ENCODE results near the gene AKAP17A. TPM values are rescaled to one million over a fixed set of nuclear protein-coding genes. Genes with fewer than 3 reads are reported as not detected.

The AKAP17A gene
- total and polyA plus RNA-seq, 9 of the 15 experiments (the other 6 are each of a cell fraction or from before 2014, with no cell fraction given): 1.2 to 29.5 (median 8.2) TPM

DNA sequence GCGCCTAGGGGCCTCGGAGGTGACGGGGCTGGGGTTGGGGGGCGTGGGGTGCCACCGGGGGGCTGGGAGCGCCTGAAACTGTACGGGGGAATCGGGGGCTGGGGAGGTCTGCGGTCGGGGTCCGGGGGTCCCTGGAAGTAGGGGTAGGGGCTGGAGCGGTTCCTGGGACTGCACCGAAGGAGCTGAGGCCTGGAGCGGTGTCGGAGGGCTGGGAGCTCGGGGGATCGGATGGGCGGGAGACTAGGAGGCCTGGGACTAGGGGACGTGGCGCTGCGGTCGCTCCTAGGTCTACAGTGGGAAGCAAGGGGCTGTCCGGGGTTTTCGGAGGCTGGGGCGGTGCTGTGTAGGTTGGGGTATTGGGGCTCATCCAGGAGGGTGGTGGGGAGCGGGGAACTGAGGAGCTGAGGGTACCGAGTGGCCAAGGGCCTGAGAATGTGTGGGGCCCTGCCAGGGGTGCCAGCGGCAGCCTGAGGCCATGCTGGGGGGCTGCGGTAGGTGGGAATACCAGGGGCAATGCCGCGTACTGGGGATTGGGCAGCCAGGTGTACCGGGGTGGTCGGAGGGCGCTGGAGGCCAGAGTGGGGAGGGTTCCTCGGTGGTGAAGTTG, 562 bp downstream of the AKAP17A start:
- in situ Hi-C loops (cut with MboI): no loop called here
- peak; percentile 71 for ATAC-seq
- DNase-seq (ENCODE audit: extremely low read depth in 1 of 4, low spot score in 3 of 4): peak in 2 of 4 experiments; percentile 14 to 33
- Histone ChIP-seq H3K9ac (ENCODE audit: insufficient read depth in 1 of 2, low read depth in 2 of 2, low read length in 2 of 2) (peak overlapping the region; percentile 84 to 97), H4K20me1 (replicated peaks; ENCODE audit: control insufficient read depth, insufficient read depth, low read length) (peaks cover 15% of the 10 kb centered on the region), H3K27me3 (ENCODE audit: control insufficient read depth in 2 of 2, insufficient read depth in 2 of 2, low read length in 2 of 2) (no peaks in the 10 kb centered on the region), H3K4me3 (peak overlapping the region; percentile 84), H2AFZ (ENCODE audit: low read depth, low read length) (no peak overlapping the region), H3K9me3 (replicated peaks; ENCODE audit: control insufficient read depth, insufficient read depth, low read depth, low read length) (no peaks in the 10 kb centered on the region), H3K79me2 (ENCODE audit: control insufficient read depth, insufficient read depth, low read length) (peaks cover 40% of the 10 kb centered on the region), H3K4me2 (ENCODE audit: insufficient read depth, low read length) (peak overlapping the region; percentile 83), H3K27ac (ENCODE audit: extremely low read depth, low read depth, low read length) (peak overlapping the region; percentile 68), H3K9me1 (ENCODE audit: control insufficient read depth, insufficient read depth, low read length) (no peaks in the 10 kb centered on the region), H3K4me1 (replicated peaks in 1 of 2; ENCODE audit: control insufficient read depth in 2 of 2, insufficient read depth in 2 of 2, low read length in 2 of 2) (peaks cover 0 to 35% of the 10 kb centered on the region in 2 experiments; a peak in 2 of 5 replicates), H3K36me3 (ENCODE audit: control insufficient read depth, insufficient read depth, low read length) (peaks cover 36% of the 10 kb centered on the region; the same call in 2 of the 3 replicates)
- peak; percentile 22; the same call in 1 of the 2 replicates for TF ChIP-seq ZBTB7A (IDR thresholded peaks at IDR 0.05; ENCODE audit: borderline replicate concordance, control insufficient read depth, low read depth, low read length)
- no peak for TF ChIP-seq FOSL1 (tag; conservative IDR thresholded peaks at IDR 0.05)
- TF ChIP-seq RBFOX2 (IDR thresholded peaks at IDR 0.05; ENCODE audit: low read depth, low read length): peak; percentile 24; the same call in 1 of the 2 replicates
- ChIA-PET POLR2A (no interaction called here), CTCF (ENCODE audit: low intra/inter-chr PET ratio) (no interaction called here)
- intact Hi-C loops (cut with micrococcal nuclease): no loop called here
- BruUV-seq (replicated peaks): no TSS peak
- FAIRE-seq: no peak
- WGBS (ENCODE audit: insufficient coverage, low coverage, missing lambda C conversion rate): 0% methylated on average over 9 of the region's 35 CpGs

DNA sequence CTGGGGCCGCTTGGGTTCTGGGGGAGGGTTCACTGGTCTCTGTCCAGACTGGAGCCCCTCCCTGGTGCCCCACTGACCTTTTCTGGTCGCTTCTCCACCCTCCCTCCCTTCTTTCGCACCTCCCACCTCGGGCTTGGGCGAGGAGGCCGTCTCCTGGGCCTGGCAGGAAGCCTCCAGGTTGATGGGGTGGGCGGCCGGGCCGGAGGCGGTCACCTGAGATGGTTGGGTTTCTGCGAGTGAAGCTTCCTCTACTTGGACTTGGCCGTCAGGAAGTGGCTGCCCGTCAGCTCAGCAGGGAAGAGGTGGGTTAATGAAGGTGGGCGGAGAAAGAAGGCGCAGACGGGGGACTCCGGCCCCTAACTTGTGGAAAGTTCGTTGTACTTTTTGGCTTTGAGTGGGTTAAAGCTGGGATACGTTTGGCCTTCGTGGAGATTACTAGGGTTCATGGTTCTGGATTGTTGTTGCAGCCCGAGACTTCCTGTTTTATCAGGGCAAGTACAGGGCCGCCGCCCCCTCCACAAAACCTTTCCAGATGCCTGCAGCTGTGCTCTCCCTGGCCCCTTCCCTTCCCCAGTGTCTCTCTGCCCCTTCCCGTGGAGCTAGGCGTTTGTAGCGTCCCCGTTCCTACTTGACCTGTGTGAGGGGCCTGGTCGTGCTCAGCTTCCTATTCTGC, 1.2 kb downstream of the AKAP17A start:
- in situ Hi-C loops (cut with MboI) (no loop called here), intact Hi-C loops (cut with micrococcal nuclease) (no loop called here)
- H3K27me3 ChIP-seq (ENCODE audit: control insufficient read depth in 2 of 2, insufficient read depth in 2 of 2, low read length in 2 of 2): no peaks in the 10 kb centered on the region
- no peak overlapping the region for H2AFZ ChIP-seq (ENCODE audit: low read depth, low read length)
- 3% methylated on average over 8 of the region's 28 CpGs for WGBS (ENCODE audit: insufficient coverage, low coverage, missing lambda C conversion rate)
- peaks cover 0 to 35% of the 10 kb centered on the region in 2 experiments; a peak in 2 of 5 replicates for H3K4me1 ChIP-seq (replicated peaks in 1 of 2; ENCODE audit: control insufficient read depth in 2 of 2, insufficient read depth in 2 of 2, low read length in 2 of 2)
- peak overlapping the region; percentile 84 for H3K4me3 ChIP-seq
- H3K27ac ChIP-seq (ENCODE audit: extremely low read depth, low read depth, low read length): peak overlapping the region; percentile 68
- FAIRE-seq: no peak
- ATAC-seq: peak; percentile 75
- peak overlapping the region; percentile 83 for H3K4me2 ChIP-seq (ENCODE audit: insufficient read depth, low read length)
- CTCF ChIA-PET (ENCODE audit: low intra/inter-chr PET ratio): no interaction called here
- H3K9ac ChIP-seq (ENCODE audit: insufficient read depth in 1 of 2, low read depth in 2 of 2, low read length in 2 of 2): peak overlapping the region; percentile 84 to 97
- peak; percentile 36 to 51 (median 46) for DNase-seq (ENCODE audit: extremely low read depth in 1 of 4, low spot score in 3 of 4)
- peaks cover 40% of the 10 kb centered on the region for H3K79me2 ChIP-seq (ENCODE audit: control insufficient read depth, insufficient read depth, low read length)
- H3K36me3 ChIP-seq (ENCODE audit: control insufficient read depth, insufficient read depth, low read length): peaks cover 42% of the 10 kb centered on the region; the same call in 2 of the 3 replicates
- H4K20me1 ChIP-seq (replicated peaks; ENCODE audit: control insufficient read depth, insufficient read depth, low read length): peaks cover 15% of the 10 kb centered on the region
- BruUV-seq (replicated peaks): TSS peak; percentile 53
- H3K9me1 ChIP-seq (ENCODE audit: control insufficient read depth, insufficient read depth, low read length): no peaks in the 10 kb centered on the region
- H3K9me3 ChIP-seq (replicated peaks; ENCODE audit: control insufficient read depth, insufficient read depth, low read depth, low read length): no peaks in the 10 kb centered on the region
- POLR2A ChIA-PET: no interaction called here
- TF ChIP-seq GTF2F1 (IDR thresholded peaks at IDR 0.05; ENCODE audit: low read depth, low read length) (no peak), NCOR1 (IDR thresholded peaks at IDR 0.05) (no peak), NR2C2 (CRISPR knock-in tag; IDR thresholded peaks at IDR 0.05) (no peak), NR2C2 (tag; IDR thresholded peaks at IDR 0.05) (no peak), TFAM (CRISPR knock-in tag; conservative IDR thresholded peaks at IDR 0.05) (no peak), E2F3 (CRISPR knock-in tag; IDR thresholded peaks at IDR 0.05) (no peak), TARDBP (IDR thresholded peaks at IDR 0.05) (no peak), XRCC4 (IDR thresholded peaks at IDR 0.05; ENCODE audit: extremely low read depth, insufficient read depth, insufficient read length) (no peak), CBFA2T3 (IDR thresholded peaks at IDR 0.05) (no peak), ZNF57 (CRISPR knock-in tag; IDR thresholded peaks at IDR 0.05) (no peak)
- TF ChIP-seq, protein P1, sequence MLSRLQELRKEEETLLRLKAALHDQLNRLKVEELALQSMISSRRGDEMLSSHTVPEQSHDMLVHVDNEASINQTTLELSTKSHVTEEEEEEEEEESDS (CRISPR knock-in tag; IDR thresholded peaks at IDR 0.05): no peak
- TF ChIP-seq, protein P2, sequence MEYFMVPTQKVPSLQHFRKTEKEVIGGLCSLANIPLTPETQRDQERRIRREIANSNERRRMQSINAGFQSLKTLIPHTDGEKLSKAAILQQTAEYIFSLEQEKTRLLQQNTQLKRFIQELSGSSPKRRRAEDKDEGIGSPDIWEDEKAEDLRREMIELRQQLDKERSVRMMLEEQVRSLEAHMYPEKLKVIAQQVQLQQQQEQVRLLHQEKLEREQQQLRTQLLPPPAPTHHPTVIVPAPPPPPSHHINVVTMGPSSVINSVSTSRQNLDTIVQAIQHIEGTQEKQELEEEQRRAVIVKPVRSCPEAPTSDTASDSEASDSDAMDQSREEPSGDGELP (CRISPR knock-in tag; IDR thresholded peaks at IDR 0.05; ENCODE audit: borderline replicate concordance): peak; percentile 38; the same call in 1 of the 2 replicates
